Activated CD8-positive, alpha-beta memory T cell treated with anti-CD3 and anti-CD28 coated beads for 48 hours (primary cell): ENCODE measurements around the gene SNX3.
A peak's percentile ranks its signal among the peaks of the same experiment; 100 is the strongest.
"Not testable (repeated sequence)": the region's sequence is repeated elsewhere in the genome, so short reads cannot be mapped to it uniquely, and the experiment has no call there.

Experiments used
- DNase-seq, 3 experiments: peaks; one replicate each; pipeline ENCODE4 v3.0.0-alpha.2; 2020; ENCODE audit warnings: low read depth in 2 of 3, low spot score in 2 of 3

Gene SNX3

DNA sequence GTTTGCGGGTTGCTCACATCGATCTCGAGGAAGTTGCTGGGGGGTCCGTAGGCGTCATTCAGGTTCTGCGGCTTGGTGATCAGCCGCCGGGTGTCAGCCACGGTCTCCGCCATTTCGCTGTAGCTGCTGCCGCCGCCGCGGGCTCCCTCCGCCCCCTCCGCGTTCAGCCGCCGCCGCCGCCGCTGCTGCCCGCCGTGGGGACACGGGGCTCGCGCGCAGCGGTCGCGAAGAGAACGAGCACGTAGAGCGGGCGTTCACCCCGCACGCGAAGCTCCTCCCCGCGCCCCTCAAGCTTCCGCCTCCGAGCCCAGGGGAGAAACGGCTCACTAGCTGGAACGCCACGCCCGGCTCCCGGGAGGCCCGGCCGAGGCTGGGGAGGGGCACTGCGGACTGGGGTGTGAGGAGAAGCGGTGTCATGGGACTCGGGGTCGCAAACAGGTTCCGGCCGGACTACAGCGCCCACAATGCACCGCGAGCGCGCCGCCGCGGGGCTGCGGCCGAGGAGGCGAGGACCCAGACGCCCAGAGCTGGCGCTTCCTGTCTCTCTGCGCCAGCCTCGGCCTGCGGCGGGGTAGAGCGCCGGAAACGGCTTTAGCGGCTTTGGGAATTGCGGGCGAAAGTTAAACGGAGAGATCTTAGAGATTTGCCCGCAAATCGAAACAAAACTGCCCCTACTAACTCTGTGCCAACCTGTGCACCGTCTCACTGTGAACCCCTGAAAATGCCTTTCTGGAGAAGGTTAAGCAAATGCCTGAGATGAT is at the start of gene SNX3:
SNX3 (minus strand) TSS at position 232 of the 761 bp plus-strand sequence; CDS start at position 113, 119 bp downstream.
- DNase-seq: peak; percentile 78 to 85 (median 81)

GRCh38 chr6:108309844-108310243 is 49.0 kb upstream of the SNX3 start:
- no peak for DNase-seq

- DNase-seq: not testable (repeated sequence)
Measured at GRCh38 chr6:108308641-108309040, 47.8 kb upstream of the SNX3 start.

DNA sequence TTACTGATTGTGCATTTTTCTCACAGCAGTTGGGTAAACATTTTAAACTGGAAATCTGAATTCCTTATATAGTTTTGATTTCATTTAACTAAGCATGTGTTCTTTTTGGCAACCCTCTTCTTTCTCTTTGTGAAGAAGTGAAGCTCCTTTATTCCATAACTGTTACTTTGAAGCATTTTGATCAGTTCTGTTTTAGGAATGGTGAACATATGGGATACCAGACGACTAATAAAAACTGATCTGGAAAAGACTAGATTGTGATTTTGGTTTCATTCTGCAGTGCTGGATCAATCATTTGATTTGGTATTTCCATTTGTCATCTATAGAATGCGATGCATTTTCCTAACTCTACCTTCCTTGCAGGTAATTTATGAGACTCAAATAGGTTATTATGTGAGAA is 43.8 kb upstream of the SNX3 start:
- no peak for DNase-seq

DNA sequence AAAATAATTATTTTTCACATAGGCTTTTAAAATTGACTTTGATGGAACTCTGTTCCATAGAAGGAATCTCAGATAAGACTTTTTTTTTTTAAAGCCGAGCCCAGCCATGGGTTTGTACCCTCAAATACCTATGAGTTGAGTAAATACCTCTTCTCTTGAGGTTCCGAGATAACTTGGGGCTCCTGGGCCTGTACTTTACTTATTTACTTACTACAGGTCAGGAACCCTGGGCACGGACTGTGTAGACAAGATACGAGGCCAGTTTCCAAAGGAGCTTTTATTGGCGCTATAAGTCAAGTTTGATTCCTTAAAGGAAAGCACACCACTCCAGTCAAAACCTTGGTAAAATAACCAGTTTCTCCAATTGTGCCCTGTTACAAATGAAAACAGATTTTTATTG is 41.5 kb upstream of the SNX3 start:
- no peak for DNase-seq

GRCh38 chr6:108295676-108296075 is 34.8 kb upstream of the SNX3 start:
- no peak for DNase-seq

GRCh38 chr6:108294727-108295625 is 34.1 kb upstream of the SNX3 start, which contains the start of gene AFG1L:
AFG1L (plus strand) TSS chr6:108295054; CDS start chr6:108295080, 26 bp downstream.
- DNase-seq: peak; percentile 71 to 83 (median 74)

GRCh38 chr6:108294297-108294726 is 33.5 kb upstream of the SNX3 start:
- DNase-seq: no peak

DNA sequence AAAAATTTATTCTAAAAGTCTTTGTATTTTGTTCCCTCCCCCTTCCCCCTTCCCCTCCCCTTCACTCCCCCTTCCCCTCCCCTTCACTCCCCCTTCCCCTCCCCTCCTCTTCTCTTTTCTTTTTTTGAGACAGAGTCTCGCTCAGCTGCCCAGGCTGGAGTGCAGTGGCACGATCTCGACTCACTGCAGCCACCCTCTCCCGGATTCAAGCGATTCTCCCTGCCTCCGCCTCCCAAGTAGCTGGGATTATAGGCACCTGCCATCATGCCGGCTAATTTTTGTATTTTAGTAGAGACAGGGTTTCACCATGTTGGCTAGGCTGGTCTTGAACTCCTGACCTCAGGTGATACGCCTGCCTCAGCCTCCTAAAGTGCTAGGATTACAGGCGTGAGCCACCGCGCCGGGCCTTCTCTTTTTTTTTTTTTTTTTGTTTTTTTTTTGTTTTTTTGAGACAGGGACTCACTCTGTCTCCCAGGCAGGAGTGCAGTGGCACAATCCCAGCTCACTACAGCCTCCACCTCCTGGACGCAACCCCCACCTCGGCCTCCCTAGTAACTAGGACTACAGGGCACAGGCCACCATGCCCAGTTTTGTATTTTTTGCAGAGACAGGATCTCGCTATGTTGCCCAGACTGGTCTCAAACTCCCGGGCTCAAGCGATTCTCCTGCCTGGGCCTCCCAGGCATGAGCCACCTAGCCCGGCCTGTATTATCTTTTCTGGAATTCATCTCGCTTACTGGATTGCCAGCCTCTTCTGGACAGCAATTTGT is 32.9 kb upstream of the SNX3 start:
- no peak for DNase-seq

GRCh38 chr6:108292561-108292960 is 31.7 kb upstream of the SNX3 start:
- DNase-seq: not testable (repeated sequence)

GRCh38 chr6:108291091-108291490 is 30.3 kb upstream of the SNX3 start:
- no peak for DNase-seq

- no peak for DNase-seq
Measured at GRCh38 chr6:108288742-108289141, 27.9 kb upstream of the SNX3 start.

DNA sequence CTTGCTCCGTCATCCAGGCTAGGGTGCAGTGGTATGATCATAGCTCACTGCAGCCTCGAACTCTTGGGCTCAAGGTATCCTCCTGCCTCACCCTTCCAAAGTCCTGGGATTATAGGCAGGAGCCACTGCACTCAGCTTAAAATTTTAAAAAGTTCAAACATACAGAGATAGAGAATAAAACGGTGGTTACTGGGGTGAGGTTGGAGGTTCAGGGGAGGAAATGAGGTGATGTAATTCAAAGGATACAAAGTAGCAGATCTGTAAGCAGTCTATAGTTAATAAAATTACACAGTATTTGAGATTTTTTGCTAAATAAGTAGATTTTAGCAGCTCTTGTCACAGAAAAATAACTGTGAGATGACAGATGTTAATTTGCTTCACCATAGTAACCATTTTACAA is 26.5 kb upstream of the SNX3 start:
- DNase-seq: no peak

GRCh38 chr6:108286366-108286765 is 25.5 kb upstream of the SNX3 start:
- DNase-seq: no peak

GRCh38 chr6:108285381-108285780 is 24.5 kb upstream of the SNX3 start:
- DNase-seq: no peak

DNA sequence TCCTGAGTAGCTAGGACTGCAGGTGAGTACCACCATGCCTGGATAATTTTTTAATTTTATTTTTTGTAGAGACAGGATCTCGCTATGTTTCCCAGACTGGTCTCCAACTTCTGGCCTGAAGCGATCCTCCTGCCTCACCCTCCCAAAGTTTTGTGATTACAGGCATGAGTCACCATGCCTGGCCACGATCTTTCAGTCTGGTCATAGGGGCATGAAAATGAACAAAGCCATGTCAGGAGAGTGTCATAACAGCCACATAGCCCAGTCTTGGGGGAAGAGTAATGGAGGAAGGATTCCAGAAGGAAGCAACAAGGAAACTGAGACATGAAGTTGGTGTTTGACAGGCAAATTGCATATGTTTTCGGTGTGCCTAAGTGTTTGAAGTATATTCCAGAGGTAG is 17.0 kb upstream of the SNX3 start:
- DNase-seq: no peak

DNA sequence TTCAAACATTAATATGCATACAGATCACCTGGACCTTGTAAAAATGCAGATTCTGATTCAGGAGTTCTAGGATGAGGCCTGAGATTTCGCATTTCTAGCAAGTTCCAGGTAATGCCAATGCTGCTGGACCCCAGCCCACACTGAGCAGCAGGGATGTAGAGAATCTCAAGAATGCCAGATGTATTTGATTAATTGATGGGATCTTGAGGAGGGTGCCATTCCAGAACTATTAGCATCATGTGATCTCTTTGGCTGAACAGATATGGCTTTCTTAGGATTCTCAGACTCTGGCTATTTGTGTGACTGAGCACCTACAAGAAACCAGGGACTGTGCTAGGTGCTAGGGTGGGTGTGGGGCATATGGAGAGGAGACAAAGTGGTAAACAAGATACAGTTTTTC is 16.5 kb upstream of the SNX3 start:
- no peak for DNase-seq

DNA sequence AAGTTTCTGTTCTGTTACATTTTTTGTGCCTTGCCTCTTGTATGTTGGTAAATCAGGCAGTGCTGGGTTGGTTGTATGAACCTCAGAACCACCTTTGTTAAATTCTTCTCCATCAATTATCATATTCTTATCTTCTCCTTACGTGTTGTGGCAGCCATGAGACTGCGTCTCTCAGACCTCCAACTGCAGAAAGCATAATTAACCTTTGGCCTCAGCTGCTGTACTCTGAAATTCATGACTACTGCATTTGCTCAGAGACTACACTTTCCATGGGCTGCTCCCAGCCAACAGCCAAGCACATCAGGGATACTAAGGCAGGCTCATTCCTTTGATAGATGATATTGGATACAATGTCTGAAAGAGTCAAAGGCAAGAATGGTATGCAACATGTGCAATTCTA is 15.1 kb upstream of the SNX3 start:
- no peak for DNase-seq

- no peak for DNase-seq
Measured at GRCh38 chr6:108274546-108274945, 13.7 kb upstream of the SNX3 start.

DNA sequence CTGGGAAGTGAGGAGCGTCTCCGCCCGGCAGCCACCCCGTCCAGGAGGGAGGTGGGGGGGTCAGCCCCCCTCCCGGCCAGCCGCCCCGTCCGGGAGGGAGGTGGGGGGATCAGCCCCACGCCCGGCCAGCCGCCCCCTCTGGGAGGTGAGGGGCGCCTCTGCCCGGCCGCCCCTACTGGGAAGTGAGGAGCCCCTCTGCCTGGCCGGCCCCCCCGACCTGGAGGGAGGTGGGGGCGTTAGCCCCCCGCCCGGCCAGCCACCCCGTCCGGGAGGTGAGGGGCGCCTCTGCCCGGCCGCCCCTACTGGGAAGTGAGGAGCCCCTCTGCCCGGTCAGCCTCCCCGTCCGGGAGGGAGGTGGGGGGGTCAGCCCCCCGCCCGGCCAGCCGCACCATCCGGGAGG is 9.1 kb upstream of the SNX3 start:
- DNase-seq: not testable (repeated sequence)

DNA sequence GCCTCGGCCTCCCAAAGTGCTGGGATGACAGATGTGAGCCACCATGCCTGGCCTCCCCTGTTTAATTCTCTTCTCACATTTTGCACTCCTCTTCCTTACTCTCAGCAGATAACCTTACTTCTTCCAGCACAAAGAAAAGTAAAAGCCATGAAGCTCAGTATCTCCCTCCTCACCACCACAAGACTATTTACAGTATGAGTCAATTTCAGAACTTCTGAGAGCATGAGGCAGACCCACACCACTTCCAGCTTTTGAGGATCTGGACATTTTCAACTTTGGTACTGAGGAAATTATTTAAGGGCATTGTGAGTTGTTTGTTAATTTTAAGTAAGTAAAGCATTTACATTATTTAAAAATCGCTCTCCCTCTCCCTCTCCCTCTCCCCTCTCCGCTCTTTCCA is 8.0 kb upstream of the SNX3 start:
- no peak for DNase-seq
